WTC11 (cell line): ENCODE data around the gene HECW1.

Experiments used
- ARID4B ChIP-seq: sonication (generic); formaldehyde crosslinking; IDR thresholded peaks from 2 replicates; pipeline ENCODE4 v1.8.0; 2023; ENCODE audit warnings: missing genetic modification reagents, mild to moderate bottlenecking, borderline replicate concordance
- ATF6 ChIP-seq: sonication (generic); formaldehyde crosslinking; IDR thresholded peaks from 2 replicates; pipeline ENCODE4 v1.8.1; 2023; ENCODE audit warnings: mild to moderate bottlenecking, missing genetic modification reagents
- CBFB ChIP-seq: sonication (generic); formaldehyde crosslinking; IDR thresholded peaks from 2 replicates; pipeline ENCODE4 v1.8.1; 2022; ENCODE audit warnings: mild to moderate bottlenecking, low read depth, missing genetic modification reagents
- CREB1 ChIP-seq: sonication (generic); formaldehyde crosslinking; IDR thresholded peaks from 2 replicates; pipeline ENCODE4 v1.8.0; 2023; ENCODE audit warnings: mild to moderate bottlenecking, missing genetic modification reagents
- CTCF ChIP-seq: fragments of 200-600 bp; IDR thresholded peaks from 2 replicates; pipeline ENCODE4 v1.8.0; 2022; ENCODE audit warnings: antibody characterized with exemption
- E2F4 ChIP-seq: sonication (generic); formaldehyde crosslinking; IDR thresholded peaks from 2 replicates; pipeline ENCODE4 v1.8.1; 2022; ENCODE audit warnings: low read depth, mild to moderate bottlenecking, moderate library complexity, missing genetic modification reagents, borderline replicate concordance
- FOXJ3 ChIP-seq: sonication (generic); formaldehyde crosslinking; IDR thresholded peaks from 2 replicates; pipeline ENCODE4 v1.9.0; 2021; ENCODE audit warnings: missing genetic modification reagents, mild to moderate bottlenecking, borderline replicate concordance
- GABPB1 ChIP-seq: sonication (generic); formaldehyde crosslinking; IDR thresholded peaks from 2 replicates; pipeline ENCODE4 v1.8.1; 2023; ENCODE audit warnings: mild to moderate bottlenecking, missing genetic modification reagents
- IRF1 ChIP-seq: sonication (generic); formaldehyde crosslinking; IDR thresholded peaks from 2 replicates; pipeline ENCODE4 v1.8.0; 2023; ENCODE audit warnings: missing genetic modification reagents
- JUN ChIP-seq: sonication (generic); formaldehyde crosslinking; IDR thresholded peaks from 2 replicates; pipeline ENCODE4 v1.8.0; 2023; ENCODE audit warnings: mild to moderate bottlenecking, missing genetic modification reagents
- MAX ChIP-seq: sonication (generic); formaldehyde crosslinking; IDR thresholded peaks from 2 replicates; pipeline ENCODE4 v1.8.0; 2022; ENCODE audit warnings: mild to moderate bottlenecking, missing genetic modification reagents
- RORB ChIP-seq: fragments of 250-450 bp; sonication (Bioruptor Pico); IDR thresholded peaks from 2 replicates; pipeline ENCODE4 v1.9.0; 2021; ENCODE audit warnings: mild to moderate bottlenecking
- SP1 ChIP-seq: sonication (generic); formaldehyde crosslinking; conservative IDR thresholded peaks from 2 replicates; pipeline ENCODE4 v1.8.1; 2022; ENCODE audit warnings: missing genetic modification reagents
- TCF7 ChIP-seq: sonication (generic); formaldehyde crosslinking; IDR thresholded peaks from 2 replicates; pipeline ENCODE4 v1.8.0; 2022; ENCODE audit warnings: mild to moderate bottlenecking, low read depth, missing genetic modification reagents, moderate library complexity

GRCh38 chr7:43234968-43235367, 122.5 kb downstream of the HECW1 start:
- TF ChIP-seq JUN (CRISPR knock-in tag) (no peak), CTCF (no peak), FOXJ3 (CRISPR knock-in tag) (no peak), SP1 (CRISPR knock-in tag) (no peak), ARID4B (CRISPR knock-in tag) (no peak), ATF6 (CRISPR knock-in tag) (no peak), E2F4 (CRISPR knock-in tag) (no peak), MAX (CRISPR knock-in tag) (no peak), GABPB1 (CRISPR knock-in tag) (no peak), RORB (CRISPR knock-in tag) (no peak), CBFB (CRISPR knock-in tag) (no peak), TCF7 (CRISPR knock-in tag) (no peak), CREB1 (CRISPR knock-in tag) (no peak), IRF1 (no peak)
